CD14-positive monocyte (primary cell): ENCODE results near the gene METAP1D. TPM values are rescaled to one million over a fixed set of nuclear protein-coding genes. Genes with fewer than 3 reads are reported as not detected.

Experiments used
- DNase-seq, 3 donors: peaks; one replicate each; pipeline ENCODE4 v3.0.0-alpha.2; 2011 to 2022
- H2AFZ ChIP-seq: 2 replicates; pipeline ENCODE4 v1.6.0; 2012; ENCODE audit warnings: mild to moderate bottlenecking, low read depth, low read length, inconsistent platforms; ENCODE audit not compliant: insufficient read depth, poor library complexity, severe bottlenecking
- H3K27ac ChIP-seq, 2 donors: 1 replicate in 1 of 2; 2 replicates in 1 of 2; pipeline ENCODE4 v1.5.1; 2012 to 2013; ENCODE audit warnings: low read length in 2 of 2, control low read depth in 1 of 2, inconsistent platforms in 1 of 2, low read depth in 1 of 2, mild to moderate bottlenecking in 1 of 2
- H3K27me3 ChIP-seq, 2 donors: one replicate each; pipeline versions ENCODE4 v1.6.0 to v1.6.1; 2011 to 2013; ENCODE audit warnings: low read length in 2 of 2; ENCODE audit not compliant: control insufficient read depth in 2 of 2, insufficient read depth in 2 of 2
- H3K36me3 ChIP-seq, 2 donors: replicated peaks in 1 of 2; 1 replicate in 1 of 2; 2 replicates in 1 of 2; pipeline versions ENCODE4 v1.5.1 to v1.6.1; 2012 to 2013; ENCODE audit warnings: low read length in 2 of 2, control low read depth in 1 of 2, inconsistent platforms in 1 of 2, mild to moderate bottlenecking in 1 of 2; ENCODE audit not compliant: insufficient read depth in 2 of 2, control insufficient read depth in 1 of 2
- H3K4me1 ChIP-seq, 2 donors: 1 replicate in 1 of 2; 2 replicates in 1 of 2; pipeline versions ENCODE4 v1.5.1 to v1.6.1; 2012 to 2013; ENCODE audit warnings: low read length in 2 of 2, control low read depth in 1 of 2, inconsistent platforms in 1 of 2, mild to moderate bottlenecking in 1 of 2, moderate library complexity in 1 of 2; ENCODE audit not compliant: insufficient read depth in 2 of 2, control insufficient read depth in 1 of 2
- H3K4me2 ChIP-seq: replicated peaks from 2 replicates; pipeline ENCODE3; 2012; ENCODE audit warnings: low read length, moderate library complexity, mild to moderate bottlenecking; ENCODE audit not compliant: poor library complexity, severe bottlenecking; ENCODE audit errors: extremely low read depth
- H3K4me3 ChIP-seq, 3 experiments: fragments of 200-600 bp in 1 of 3; sonication (generic) in 1 of 3; replicated peaks in 1 of 3; 1 replicate in 2 of 3; 2 replicates in 1 of 3; pipeline ENCODE4 v1.5.1; 2011 to 2013; ENCODE audit warnings: low read length in 3 of 3, mild to moderate bottlenecking in 3 of 3, control low read depth in 2 of 3, low read depth in 2 of 3, inconsistent platforms in 1 of 3, moderate library complexity in 1 of 3
- H3K79me2 ChIP-seq: 2 replicates; pipeline ENCODE4 v1.6.0; 2012; ENCODE audit warnings: mild to moderate bottlenecking, control low read depth, inconsistent platforms, low read length, moderate library complexity; ENCODE audit not compliant: insufficient read depth
- H3K9ac ChIP-seq: 2 replicates; pipeline ENCODE4 v1.6.0; 2017; ENCODE audit warnings: low read length, mild to moderate bottlenecking; ENCODE audit not compliant: insufficient read depth, poor library complexity, severe bottlenecking
- H3K9me3 ChIP-seq, 2 donors: replicated peaks in 1 of 2; 1 replicate in 1 of 2; 2 replicates in 1 of 2; pipeline versions ENCODE4 v1.5.1 to v1.6.1; 2012 to 2013; ENCODE audit warnings: low read length in 2 of 2, control low read depth in 1 of 2; ENCODE audit not compliant: control insufficient read depth in 1 of 2, insufficient read depth in 1 of 2
- H4K20me1 ChIP-seq: 2 replicates; pipeline ENCODE4 v1.6.0; 2012; ENCODE audit warnings: mild to moderate bottlenecking, low read length, control low read depth, moderate library complexity; ENCODE audit not compliant: insufficient read depth
- H3K27ac Mint-ChIP-seq, 7 donors: one replicate each; pipeline ENCODE4 v1.8.0; 2020; ENCODE audit warnings: mild to moderate bottlenecking in 7 of 7, mixed read lengths in 7 of 7, moderate library complexity in 6 of 7, inconsistent platforms in 2 of 7
- H3K27me3 Mint-ChIP-seq, 3 donors: one replicate each; pipeline ENCODE4 v1.8.0; 2021 to 2022; ENCODE audit warnings: low read depth in 3 of 3, mild to moderate bottlenecking in 3 of 3, mixed read lengths in 3 of 3, moderate library complexity in 3 of 3, inconsistent platforms in 1 of 3
- H3K36me3 Mint-ChIP-seq, 2 donors: one replicate each; pipeline ENCODE4 v1.8.0; 2020; ENCODE audit warnings: mixed read lengths in 2 of 2, inconsistent platforms in 1 of 2, mild to moderate bottlenecking in 1 of 2
- H3K4me1 Mint-ChIP-seq: one replicate; pipeline ENCODE4 v1.8.0; 2020; ENCODE audit warnings: mild to moderate bottlenecking, mixed read lengths
- H3K4me3 Mint-ChIP-seq, 2 donors: one replicate each; pipeline ENCODE4 v1.8.0; 2020; ENCODE audit warnings: mild to moderate bottlenecking in 2 of 2, mixed read lengths in 2 of 2, moderate library complexity in 1 of 2
- H3K9me3 Mint-ChIP-seq, 7 donors: one replicate each; pipeline ENCODE4 v1.8.0; 2020 to 2022; ENCODE audit warnings: mixed read lengths in 7 of 7, mild to moderate bottlenecking in 6 of 7, moderate library complexity in 6 of 7, inconsistent platforms in 2 of 7
- CTCF ChIP-seq: fragments of 200-600 bp; IDR thresholded peaks from one replicate; pipeline ENCODE4 v1.8.0; 2022; ENCODE audit warnings: antibody characterized with exemption, mild to moderate bottlenecking
- WGBS: methylation state at CpG from one replicate; pipeline ENCODE4 v1.1.5; 2013; ENCODE audit warnings: missing lambda C conversion rate; ENCODE audit not compliant: insufficient coverage; 5-methylcytosine and 5-hydroxymethylcytosine counted together
- intact Hi-C, 2 donors: fragments of 100-400 bp; cut with micrococcal nuclease; formaldehyde crosslinking; loops; one replicate each; pipeline versions ENCODE4 v1.15.0 to v1.15.1; 2023
- polyA plus RNA-seq, 3 donors: library from polyadenylated mRNA; depleted of rRNA in 1 of 3; unstranded in 2 of 3; stranded (reverse) in 1 of 3; fragments of 300-500 nt in 2 of 3; fragments of >200 nt in 1 of 3; fragmentation: Illumina TruSeq in 2 of 3; gene quantifications; 1 replicate in 2 of 3; 2 replicates in 1 of 3; pipeline ENCODE4 v1.2.3, GENCODE V29; 2012 to 2021

Gene METAP1D
- polyA plus RNA-seq, 3 donors, result 0.37 to 1.7 (median 0.41) TPM

- peaks cover 8% of the 10 kb centered on the region for H3K4me1 Mint-ChIP-seq
- 100% methylated on average over 2 of the region's 2 CpGs for WGBS
- H3K4me3 Mint-ChIP-seq, result no peak overlapping the region
- peaks cover 0 to 3% (median 1%) of the 10 kb centered on the region in 3 donors for H3K27me3 Mint-ChIP-seq
- no peak overlapping the region for H3K27ac Mint-ChIP-seq
- Histone ChIP-seq H3K4me1 (no peaks in the 10 kb centered on the region), H3K79me2 (no peaks in the 10 kb centered on the region), H3K4me2 (no peak overlapping the region), H2AFZ (no peak overlapping the region), H3K9me3 (no peaks in the 10 kb centered on the region), H4K20me1 (no peaks in the 10 kb centered on the region), H3K4me3 (no peak overlapping the region), H3K9ac (no peak overlapping the region), H3K27ac (no peak overlapping the region), H3K36me3 (peaks cover 11 to 41% of the 10 kb centered on the region in 2 donors), H3K27me3 (no peaks in the 10 kb centered on the region)
- no peak for DNase-seq
- no peak for TF ChIP-seq CTCF
- H3K36me3 Mint-ChIP-seq, result peaks cover 30 to 32% of the 10 kb centered on the region in 2 donors
- peaks cover 0 to 3% (median 0%) of the 10 kb centered on the region in 7 donors for H3K9me3 Mint-ChIP-seq
- intact Hi-C loops, result no loop called here
These were observed 14.7 kb upstream of the METAP1D start for GRCh38 chr2:171985076-171985475.

- Mint-ChIP-seq H3K27ac (no peak overlapping the region), H3K36me3 (peaks cover 22 to 27% of the 10 kb centered on the region in 2 donors), H3K27me3 (peaks cover 0 to 3% (median 2%) of the 10 kb centered on the region in 3 donors), H3K4me1 (peaks cover 8% of the 10 kb centered on the region), H3K9me3 (peaks cover 0 to 3% (median 0%) of the 10 kb centered on the region in 7 donors), H3K4me3 (no peak overlapping the region)
- Histone ChIP-seq H2AFZ (no peak overlapping the region), H3K4me1 (no peaks in the 10 kb centered on the region), H3K4me3 (no peak overlapping the region), H3K27ac (no peak overlapping the region), H3K79me2 (no peaks in the 10 kb centered on the region), H3K36me3 (peaks cover 4 to 27% of the 10 kb centered on the region in 2 donors), H3K9me3 (no peaks in the 10 kb centered on the region), H4K20me1 (no peaks in the 10 kb centered on the region), H3K27me3 (no peaks in the 10 kb centered on the region), H3K4me2 (no peak overlapping the region), H3K9ac (no peak overlapping the region)
- WGBS, result 86% methylated on average over 2 of the region's 4 CpGs
- no peak for DNase-seq
- no peak for TF ChIP-seq CTCF
- intact Hi-C loops, result no loop called here
These were observed 13.0 kb upstream of the METAP1D start for GRCh38 chr2:171986778-171987177.
